CD4-positive, alpha-beta T cell treated with Interleukin-17A for 1 hour (primary cell): Measurements from ENCODE around the gene SNRPF.

ENCODE experiments used
- DNase-seq: peaks from one replicate; pipeline ENCODE4 v3.0.0-alpha.2; 2020

Gene SNRPF

DNA sequence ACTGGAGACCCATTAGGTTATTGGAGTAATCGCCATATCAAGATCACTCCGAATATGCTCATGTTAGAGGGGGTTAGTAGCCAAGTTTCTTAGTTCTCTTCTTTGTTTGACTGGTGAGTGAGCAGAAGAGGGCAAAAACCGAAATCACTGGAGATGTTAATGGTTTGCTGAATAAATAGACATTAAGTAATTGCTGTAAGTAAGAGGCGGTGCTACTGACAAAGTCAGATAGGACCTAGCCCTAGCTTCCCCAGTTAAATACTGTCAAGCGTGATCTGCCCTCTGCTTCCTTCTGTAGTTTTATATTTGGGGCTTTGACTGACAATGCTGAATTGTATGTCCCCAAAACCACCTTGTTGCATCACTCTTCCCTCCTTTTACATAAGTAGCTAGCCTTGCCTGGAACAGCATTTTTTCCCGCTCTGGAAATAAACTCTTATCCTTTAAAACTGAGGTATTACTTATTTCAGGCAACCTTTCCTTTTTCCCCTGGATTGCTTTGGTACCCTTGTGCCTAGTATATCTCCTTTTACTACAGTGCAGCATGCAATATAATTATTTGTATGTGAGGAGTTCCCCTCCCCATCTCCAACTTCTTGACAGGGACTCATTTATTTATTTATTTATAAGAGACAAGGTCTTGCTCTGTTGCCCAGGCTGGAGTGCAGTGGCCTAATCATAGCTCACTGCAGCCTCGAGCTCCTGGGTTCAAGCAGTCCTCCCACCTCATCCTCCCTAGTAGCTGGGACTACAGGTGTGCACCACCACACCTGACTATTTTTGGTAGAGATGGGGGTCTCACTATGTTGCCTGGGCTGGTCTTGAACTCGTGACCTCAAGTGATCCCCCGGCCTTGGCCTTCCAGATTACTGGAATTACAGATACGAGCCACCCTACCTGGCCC lies 1.4 kb downstream of the SNRPF start:
- DNase-seq: no peak

DNA sequence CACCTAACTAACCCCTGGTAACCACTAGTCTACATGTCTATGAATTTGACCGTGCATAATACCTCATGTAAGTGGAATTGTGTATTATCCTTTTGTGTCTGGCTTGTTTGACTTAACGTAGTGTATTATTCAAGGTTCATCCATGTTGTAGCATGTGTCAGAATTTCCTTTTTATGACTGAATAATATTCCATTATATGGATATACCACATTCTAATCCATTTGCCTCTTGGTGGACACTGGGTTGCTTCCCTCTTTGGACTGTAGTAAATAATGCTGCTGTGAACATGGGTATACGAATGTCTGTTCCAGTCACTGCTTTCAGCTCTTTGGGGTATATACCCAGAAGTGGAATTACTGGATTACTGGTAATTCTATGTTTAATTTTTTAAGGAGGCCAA lies 3.3 kb downstream of the SNRPF start:
- no peak for DNase-seq

DNA sequence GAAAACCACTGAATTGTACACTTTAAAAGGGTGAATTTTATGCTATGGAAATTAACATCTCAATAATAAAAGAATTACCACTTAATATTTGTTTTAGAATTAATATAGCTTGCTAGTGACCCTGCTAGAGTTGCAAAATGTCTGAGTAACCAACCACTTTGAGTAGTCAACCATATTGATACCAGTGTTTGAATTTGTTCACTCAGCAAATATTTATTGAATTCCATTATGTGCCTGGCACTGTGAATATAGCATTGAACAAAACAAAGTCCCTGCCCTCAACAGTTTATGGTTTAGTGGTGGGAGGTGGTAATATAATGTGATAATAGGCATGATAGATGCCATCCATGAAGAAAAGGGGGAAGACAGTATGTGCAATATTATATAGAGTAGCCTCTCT lies 4.6 kb downstream of the SNRPF start:
- no peak for DNase-seq

DNA sequence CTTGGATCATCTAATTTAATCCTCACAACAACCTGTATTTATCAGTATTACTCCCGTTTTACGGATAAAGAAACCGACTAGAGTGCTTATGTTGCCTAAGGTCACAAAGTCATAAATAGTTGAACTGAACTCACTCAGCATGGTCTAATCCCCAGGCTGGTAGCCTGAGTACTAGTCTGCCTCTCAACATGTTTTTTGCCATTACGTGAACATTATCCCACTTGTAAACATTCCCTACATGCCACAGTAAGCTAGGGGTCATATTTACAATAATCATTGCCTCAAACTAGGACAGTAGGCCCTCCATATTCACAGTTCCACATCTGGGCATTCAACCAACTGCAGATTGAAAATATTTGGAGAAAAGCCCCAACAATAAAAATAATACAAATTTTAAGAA lies 12.1 kb downstream of the SNRPF start:
- no peak for DNase-seq

DNA sequence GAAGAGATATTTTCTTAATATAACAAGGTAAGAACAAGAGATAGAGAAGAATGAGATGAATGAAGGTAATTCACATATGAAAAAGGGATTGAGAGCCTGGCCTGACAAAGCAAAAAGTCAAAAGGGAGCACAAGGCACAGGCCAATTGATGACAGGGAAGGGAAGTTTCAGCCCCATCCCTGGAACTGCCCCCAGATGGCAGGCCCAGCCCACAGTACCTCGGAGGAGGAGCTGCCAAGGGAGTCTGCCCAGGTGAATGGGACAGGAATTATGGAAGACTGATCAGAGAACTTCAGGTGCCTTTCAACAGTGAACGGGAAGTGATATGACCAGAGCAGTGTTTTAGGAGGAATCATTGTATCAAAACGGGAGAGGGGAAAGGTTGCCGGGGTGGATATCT lies 15.7 kb downstream of the SNRPF start:
- no peak for DNase-seq

DNA sequence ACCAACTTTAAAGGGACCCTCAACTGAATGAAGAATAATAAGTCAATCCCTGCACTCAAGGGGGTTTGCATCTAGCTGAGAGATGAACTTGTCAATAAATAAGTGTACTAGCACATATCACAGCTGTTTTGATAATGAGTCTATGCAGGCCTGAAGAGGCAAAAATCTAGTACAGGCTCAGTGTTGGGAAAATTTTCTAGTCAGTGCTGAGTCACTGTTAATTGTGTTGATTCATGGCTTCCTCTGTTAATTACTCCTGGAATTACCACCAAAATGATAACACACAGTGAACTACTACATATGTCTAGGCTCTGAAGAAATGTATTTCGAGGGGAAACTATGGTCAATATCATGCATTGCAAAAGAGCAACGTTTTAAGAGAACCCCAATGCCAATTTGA lies 18.9 kb downstream of the SNRPF start:
- no peak for DNase-seq

DNA sequence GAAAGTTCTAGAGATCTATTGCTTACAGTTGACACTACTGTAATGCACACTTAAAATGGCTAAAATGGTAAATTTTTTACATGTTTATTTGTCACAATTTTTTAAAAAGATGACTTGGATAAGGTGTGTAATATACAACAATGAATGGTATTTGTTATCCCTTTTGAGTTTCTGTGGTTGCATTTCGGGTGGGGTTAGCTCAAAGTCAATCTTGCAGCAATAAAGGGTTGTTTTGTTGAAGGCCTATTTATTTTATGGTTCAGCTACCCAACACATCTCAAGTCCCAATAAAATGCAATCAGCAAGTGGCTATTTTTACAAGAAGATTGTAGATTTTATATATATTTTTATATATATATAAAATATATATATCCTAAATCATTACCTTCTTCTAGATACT lies 22.1 kb downstream of the SNRPF start:
- DNase-seq: no peak

DNA sequence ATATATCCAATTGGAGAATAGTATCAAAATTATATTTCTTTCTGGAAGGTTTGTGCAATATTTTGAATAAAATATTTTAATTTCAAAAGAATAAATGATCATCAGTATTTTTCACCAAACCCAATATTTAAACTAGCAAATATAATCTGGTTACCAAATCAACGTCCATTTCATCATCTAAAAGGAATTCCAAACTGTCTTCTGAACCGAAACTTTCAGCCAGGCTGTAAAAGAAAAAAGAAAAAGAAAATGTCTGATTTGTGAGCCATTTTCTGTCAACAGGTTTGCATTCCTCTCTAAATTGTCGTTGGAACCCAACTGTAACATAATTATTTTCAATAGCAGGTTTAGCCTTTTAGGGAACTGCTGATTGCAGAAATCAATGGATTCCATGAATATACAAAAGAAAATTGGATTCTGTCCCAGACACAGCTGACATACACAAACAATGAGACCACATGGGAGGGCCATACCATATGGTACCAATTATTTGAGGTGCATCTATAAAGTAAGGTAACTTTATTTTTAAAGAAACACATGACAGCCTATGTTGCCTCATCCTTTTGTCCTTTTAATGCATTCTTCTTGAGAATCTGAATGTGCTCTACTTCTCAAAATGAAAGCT lies 22.7 kb downstream of the SNRPF start:
- no peak for DNase-seq

DNA sequence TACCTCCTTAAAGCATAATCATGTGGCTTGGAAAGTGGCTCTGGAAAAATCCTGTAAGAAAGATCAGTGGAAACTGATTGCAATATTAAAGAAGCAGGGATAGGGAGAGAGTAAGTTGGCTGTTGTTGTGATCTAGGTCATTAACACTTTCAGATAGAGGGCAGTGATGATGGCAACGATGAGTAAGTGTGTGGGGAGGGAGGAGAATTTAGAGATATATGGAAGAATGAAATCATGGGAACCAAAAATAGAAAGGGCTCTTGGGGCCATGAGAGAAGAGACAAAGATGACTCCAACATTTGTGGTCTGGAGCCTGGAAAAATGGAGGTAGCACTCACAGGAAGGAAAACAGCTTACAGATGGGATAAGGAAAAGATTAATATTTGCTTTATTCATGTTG lies 23.3 kb downstream of the SNRPF start:
- no peak for DNase-seq

DNA sequence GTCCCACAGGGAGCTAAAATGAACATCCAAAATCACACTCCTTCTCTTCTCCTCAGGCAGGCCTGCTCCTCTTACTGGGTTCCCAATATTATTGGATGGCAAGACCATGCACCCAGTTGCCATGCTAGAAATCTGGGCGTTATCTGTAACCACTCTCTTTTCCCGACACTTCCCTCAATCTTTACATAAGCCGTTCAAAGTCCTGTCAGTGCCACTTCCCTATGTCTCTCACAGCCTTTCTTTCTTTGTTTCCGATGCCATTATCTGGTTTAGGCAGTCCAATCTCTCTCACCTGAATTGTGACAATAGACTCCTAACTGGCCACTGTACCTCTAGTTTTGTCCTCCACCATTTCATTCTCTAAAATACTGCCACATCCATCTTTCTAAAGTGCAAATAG lies 24.1 kb downstream of the SNRPF start:
- no peak for DNase-seq

DNA sequence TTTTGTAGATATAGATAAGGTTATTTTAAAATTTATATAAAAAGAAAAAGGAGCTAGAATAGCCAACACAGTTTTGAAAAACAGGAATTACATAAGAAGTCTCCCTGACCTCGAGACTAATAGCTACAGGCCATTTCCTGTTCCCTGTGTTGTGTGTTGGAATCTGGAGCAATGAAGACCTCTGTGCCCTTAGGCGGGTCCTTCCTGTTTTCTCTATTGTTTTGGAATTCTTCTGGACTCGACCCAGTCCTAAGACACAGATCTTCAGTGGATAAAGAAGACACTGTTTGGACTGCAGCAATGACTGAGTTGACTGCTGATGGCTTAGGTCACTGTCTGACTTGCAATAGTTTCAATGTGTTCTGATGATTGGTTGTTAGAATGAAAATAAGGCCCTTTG lies 26.2 kb downstream of the SNRPF start:
- DNase-seq: no peak

DNA sequence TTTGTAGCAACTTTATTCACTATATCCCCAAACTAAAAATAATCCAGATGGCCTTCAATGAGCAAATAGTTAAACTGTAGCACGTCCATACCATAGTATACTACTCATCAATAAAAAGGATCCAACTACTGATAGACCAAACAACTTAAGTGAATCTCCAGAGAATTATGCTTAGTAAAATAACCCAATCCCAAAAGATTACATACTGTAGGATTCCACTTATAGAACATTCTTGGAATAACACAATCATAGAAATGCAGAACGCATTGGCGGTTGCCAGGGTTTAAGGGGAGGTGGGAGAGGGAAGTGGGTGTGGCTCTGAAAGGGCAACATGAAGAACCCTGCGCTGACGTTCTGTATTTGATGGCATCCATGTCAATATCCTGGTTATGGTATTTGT lies 28.6 kb downstream of the SNRPF start:
- no peak for DNase-seq

DNA sequence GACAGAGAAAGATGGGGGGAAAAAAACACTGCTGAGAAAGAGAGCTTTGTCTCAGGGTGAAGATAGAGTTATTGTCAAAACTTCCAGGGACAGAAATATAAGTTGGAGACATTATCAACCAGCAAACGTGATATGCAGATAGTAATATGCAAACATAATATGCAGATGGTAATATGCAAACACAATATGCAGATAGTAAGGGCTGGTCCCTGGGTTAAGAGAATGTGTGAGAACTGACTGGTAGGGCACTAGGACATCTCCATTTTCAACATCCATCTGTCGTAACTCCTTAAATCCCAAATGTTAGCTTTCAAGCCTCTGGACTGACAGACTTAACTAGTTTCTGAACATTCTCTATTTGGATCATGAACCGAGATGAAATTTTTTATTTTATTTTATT lies 32.2 kb downstream of the SNRPF start:
- DNase-seq: no peak

DNA sequence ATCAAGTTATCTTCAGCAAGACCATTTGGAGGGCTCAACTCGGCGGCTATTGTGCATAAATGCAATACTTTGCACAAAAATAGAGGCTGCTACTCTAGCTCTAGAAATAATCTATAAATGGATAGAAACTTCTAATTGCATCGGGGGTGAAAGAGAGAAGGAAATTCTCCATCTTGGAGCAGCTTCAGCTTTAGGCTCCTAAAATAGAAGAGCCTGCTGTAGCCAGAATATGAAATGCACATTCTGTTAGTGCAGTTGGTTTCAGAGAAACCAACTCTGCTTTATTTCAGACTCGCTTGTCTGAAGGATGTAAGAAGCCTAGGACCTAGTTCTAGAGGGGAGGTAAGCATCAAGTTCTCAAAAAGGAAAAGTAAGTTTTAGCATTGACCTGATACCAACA lies 38.1 kb downstream of the SNRPF start:
- DNase-seq: no peak

DNA sequence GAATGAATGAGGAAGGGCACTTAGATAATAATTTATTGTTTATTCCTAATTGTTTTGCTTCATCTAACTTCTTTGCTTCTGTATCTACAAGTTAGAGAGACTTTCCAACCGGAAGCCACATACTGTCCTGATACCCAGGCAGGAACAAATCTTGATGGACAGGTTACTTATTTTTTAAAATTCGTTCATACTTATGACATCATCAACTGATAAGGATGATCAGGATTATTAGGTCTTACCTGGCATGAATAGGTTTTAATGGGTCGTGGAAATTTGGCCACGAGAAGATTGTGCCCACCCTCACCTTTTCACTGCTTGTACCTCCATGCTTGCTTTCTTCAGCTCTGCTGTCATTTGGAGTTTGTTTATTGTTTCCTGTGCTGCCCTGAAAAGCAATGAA lies 39.3 kb downstream of the SNRPF start:
- DNase-seq: no peak

DNA sequence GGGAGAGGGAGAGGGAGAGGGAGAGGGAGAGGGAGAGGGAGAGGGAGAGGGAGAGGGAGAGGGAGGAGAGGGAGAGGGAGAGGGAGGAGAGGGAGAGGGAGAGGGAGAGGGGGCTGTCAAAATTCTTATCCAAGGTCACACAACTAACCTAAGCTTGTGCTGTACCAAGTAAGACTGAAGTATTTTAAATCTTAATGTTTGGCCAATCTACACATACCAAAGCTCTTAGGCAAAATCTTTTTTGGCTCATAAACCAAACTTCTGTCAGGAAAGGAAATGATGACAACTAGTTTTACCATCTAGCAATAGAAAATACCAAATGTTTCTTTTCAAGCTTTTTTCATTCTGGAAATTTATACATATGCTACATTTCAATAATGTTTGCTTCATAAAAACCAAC lies 49.8 kb downstream of the SNRPF start:
- DNase-seq: no peak

DNA sequence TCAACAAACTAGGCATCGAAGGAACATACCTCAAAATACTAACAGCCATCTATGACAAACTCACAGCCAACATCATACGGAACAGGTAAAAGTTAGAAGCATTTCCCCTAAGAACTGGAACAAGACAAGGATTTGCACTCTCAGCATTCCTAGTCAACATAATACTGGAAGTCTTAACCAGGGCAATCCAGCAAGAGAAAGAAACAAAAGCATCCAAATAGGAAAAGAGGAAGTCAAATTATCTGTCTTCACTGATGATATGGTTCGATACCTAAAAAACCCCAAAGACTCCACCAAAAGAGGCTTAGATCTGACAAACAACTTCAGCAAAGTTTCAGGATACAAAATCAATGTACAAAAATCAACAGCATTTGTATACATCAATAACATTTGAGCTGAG lies 51.1 kb downstream of the SNRPF start:
- DNase-seq: no peak
